ENCODE results near the gene MST1. TPM values are rescaled to one million over a fixed set of nuclear protein-coding genes. Genes with fewer than 3 reads are reported as not detected.
A peak's percentile ranks its signal among the peaks of the same experiment; 100 is the strongest.
"Not testable (repeated sequence)": the region's sequence is repeated elsewhere in the genome, so short reads cannot be mapped to it uniquely, and the experiment has no call there.

The MST1 gene
- total RNA-seq, 1 donor from 2014 or later, result 8.2 TPM

DNA sequence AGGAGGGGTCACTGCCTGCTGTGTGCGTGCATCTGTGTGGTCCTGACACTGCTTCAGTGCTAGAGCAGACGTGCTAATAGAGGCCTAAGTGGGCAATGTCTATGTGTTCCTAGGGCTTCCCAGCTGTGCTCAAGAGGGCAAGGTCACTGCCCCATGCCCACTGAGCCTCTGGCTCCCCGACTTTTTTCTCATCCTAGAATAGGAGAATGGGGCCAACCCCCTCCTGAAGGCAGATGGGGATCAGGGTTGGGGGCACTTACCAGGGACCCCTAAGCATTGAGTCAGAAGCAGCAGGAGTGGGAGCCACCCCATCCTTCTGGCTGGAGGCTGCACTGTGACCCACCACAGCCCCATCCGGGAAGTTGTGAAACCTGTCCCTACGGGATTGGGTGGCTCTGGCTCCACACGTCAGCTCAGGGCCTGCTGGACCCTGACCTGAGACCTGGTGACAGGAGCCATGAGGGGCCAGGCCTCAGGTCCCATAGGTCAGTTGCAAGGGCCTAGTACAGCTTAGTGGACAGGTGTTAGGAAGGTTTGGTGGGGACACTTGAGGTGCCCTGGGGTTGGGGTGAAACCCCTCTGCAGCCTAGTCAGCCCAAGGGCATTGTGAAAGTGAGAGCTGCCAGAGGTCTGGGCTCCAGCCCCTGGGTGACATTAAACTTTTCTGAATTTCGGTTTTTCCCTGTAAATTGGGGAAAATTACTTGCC is 782 bp downstream of the MST1 start:
- H3K36me3 Mint-ChIP-seq (ENCODE audit: low read depth); H3K27me3 Mint-ChIP-seq (ENCODE audit: insufficient read depth); DNase-seq (ENCODE audit: low spot score); H3K9me3 Mint-ChIP-seq: not testable (repeated sequence)
- intact Hi-C loops (cut with micrococcal nuclease), result loop anchor here (1.0 to 5.0 kb wide), 4 partner anchors 14 to 596 kb away; partner anchors contain the start of genes AMIGO3, APEH, QRICH1 and TRAIP
- peaks cover 21% of the 10 kb centered on the region for H3K4me1 Mint-ChIP-seq (ENCODE audit: low read depth)
- H3K4me3 Mint-ChIP-seq, result peak overlapping the region; percentile 97
- H3K27ac Mint-ChIP-seq, result peak overlapping the region; percentile 91

DNA sequence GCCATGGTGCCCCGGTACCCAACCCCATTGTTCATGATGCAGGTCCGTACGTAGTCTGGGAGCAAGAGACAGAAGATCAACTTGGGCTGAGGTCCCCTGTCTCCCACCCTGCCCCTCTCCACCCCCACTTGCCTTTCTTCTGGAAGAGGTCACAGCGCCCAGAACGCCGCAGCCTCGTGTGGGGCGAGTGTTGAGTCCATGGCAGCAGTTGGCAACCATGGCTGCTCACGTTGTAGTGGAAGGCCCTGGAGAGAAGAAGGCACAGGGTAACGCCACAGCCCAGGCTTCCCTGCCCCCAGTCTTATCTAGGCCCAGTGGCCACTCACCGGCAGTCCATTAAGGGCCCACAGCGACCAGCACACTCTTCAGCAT is 1.9 kb downstream of the MST1 start:
- not testable (repeated sequence) for DNase-seq (ENCODE audit: low spot score); H3K27ac Mint-ChIP-seq; H3K27me3 Mint-ChIP-seq (ENCODE audit: insufficient read depth); H3K36me3 Mint-ChIP-seq (ENCODE audit: low read depth); H3K9me3 Mint-ChIP-seq
- intact Hi-C loops (cut with micrococcal nuclease), result loop anchor here (5.0 kb wide), 1 partner anchor 595 kb away; the partner anchor contains the start of gene QRICH1
- peak overlapping the region; percentile 11 for H3K4me3 Mint-ChIP-seq
- H3K4me1 Mint-ChIP-seq (ENCODE audit: low read depth), result peaks cover 21% of the 10 kb centered on the region

DNA sequence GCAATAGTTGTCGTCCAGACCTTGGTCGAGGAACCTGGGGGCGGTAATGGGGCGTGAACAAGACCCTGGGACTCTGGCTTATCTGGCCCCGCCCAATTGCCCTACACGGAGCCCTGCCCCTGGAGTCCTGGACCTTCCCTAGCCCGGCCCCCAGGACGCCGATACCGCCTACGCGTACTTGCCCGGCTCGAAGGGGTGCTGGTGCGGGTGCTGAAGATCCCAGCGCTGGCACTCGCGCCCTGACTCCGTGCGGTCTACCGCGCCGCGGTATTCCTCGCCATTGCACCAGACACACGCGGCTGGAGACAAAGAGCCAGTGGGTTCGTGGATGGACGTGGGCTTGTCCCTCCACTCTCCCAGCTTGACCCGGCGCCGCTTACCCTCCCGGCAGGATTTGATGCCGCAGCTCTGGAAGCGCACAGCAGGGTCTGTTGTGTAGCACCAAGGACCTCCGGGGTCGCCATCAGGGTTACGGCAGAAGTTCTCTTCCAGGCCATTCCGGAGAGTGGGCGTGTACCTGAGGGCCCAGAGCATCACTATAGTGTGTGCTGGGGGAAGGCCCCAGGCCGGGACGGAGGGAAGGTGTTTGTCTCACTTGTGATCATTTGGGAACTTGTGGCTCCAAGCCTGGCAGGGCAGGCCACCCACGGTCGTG is 2.4 kb downstream of the MST1 start:
- H3K27ac Mint-ChIP-seq; H3K9me3 Mint-ChIP-seq; H3K36me3 Mint-ChIP-seq (ENCODE audit: low read depth); H3K4me3 Mint-ChIP-seq; DNase-seq (ENCODE audit: low spot score); H3K27me3 Mint-ChIP-seq (ENCODE audit: insufficient read depth): not testable (repeated sequence)
- intact Hi-C loops (cut with micrococcal nuclease), result loop anchor here (5.0 kb wide), 1 partner anchor 595 kb away; the partner anchor contains the start of gene QRICH1
- H3K4me1 Mint-ChIP-seq (ENCODE audit: low read depth), result peaks cover 21% of the 10 kb centered on the region

DNA sequence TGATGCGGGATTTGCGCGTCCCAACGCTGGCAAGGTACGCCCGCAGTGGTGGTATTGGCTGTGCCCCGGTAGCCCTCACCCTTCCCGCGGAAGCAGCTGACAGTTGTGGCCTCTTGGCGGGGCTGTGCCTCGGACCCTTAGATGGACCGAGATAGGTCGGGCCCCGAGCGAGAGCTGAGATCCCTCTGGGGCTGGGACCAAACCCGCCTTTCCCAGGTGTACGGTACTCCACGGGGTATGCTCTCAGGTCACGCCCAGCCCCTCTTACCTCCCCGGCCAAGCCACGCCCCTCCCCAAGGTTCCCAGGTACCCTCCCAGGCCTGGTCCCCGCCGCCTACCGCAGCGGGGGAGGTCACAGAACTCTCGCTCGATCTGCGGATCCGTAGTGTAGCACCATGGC is 2.9 kb downstream of the MST1 start:
- not testable (repeated sequence) for H3K36me3 Mint-ChIP-seq (ENCODE audit: low read depth); H3K27ac Mint-ChIP-seq; H3K9me3 Mint-ChIP-seq; DNase-seq (ENCODE audit: low spot score); H3K4me3 Mint-ChIP-seq; H3K27me3 Mint-ChIP-seq (ENCODE audit: insufficient read depth)
- intact Hi-C loops (cut with micrococcal nuclease), result loop anchor here (5.0 kb wide), 1 partner anchor 594 kb away; the partner anchor contains the start of gene QRICH1
- peaks cover 21% of the 10 kb centered on the region for H3K4me1 Mint-ChIP-seq (ENCODE audit: low read depth)

DNA sequence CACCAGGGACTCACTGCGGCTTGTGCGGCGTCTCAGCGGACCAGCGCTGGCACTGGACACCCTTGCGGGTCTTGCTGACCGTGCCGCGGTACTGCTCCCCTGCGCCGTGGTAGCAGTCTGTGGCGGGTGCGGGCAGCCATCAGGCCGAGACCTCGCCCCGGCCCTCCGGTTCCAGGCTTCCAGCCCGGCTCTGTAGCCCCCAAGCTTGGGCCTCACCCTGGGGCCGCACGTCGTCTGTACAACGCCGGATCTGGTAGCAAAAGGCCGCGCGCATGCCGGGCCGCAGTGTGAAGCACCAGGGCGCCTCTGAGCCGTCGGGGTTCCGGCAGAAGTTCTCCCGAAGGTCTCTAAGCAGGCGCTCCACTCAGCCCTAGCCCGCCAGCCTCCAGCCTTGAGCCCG is 3.4 kb downstream of the MST1 start:
- H3K27ac Mint-ChIP-seq; H3K27me3 Mint-ChIP-seq (ENCODE audit: insufficient read depth); H3K4me3 Mint-ChIP-seq; DNase-seq (ENCODE audit: low spot score); H3K36me3 Mint-ChIP-seq (ENCODE audit: low read depth); H3K9me3 Mint-ChIP-seq: not testable (repeated sequence)
- H3K4me1 Mint-ChIP-seq (ENCODE audit: low read depth), result peaks cover 17% of the 10 kb centered on the region
- intact Hi-C loops (cut with micrococcal nuclease), result loop anchor here (5.0 kb wide), 1 partner anchor 594 kb away; the partner anchor contains the start of gene QRICH1

DNA sequence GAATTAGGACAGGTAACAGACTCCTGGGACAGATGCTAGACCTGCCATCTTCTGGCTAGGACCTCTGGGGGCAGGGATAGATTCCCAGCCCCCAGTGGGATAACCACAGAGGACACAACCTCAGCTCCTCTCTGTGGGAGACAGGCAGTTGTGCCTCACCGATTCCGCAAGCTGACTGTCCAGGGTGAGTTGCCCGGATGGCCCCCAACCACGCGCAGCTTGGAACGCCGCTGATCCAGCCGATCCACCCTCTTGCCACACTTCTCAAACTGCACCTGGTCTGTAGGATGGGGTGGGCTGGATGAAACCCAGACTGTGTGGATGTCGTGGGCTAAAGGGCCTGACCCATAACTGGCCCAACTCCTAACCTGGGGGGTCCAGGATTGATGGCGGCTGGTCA is 4.2 kb downstream of the MST1 start:
- H3K4me3 Mint-ChIP-seq; H3K4me1 Mint-ChIP-seq (ENCODE audit: low read depth): not testable (repeated sequence)
- intact Hi-C loops (cut with micrococcal nuclease), result loop anchor here (5.0 kb wide), 1 partner anchor 593 kb away; the partner anchor contains the start of gene QRICH1

DNA sequence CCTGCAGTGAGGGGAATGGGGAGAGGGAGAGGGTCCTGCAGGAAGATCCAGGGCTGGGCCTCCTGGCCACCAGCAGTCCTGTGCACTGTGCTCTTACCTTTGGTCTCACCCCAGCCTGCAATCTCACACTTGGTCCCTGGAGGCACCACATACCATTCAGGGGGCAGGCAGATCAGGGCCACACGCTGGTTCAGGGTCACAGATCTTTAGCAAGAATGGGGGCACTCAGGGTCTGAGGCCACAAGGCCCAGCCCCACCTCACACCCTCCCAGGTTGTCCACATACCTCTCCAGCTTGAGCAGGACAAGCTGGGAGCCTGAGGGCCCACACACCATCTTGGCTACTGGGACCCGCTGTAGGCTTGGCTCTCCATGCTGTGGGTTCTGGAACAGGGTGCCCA is 4.8 kb downstream of the MST1 start:
- peaks cover 14% of the 10 kb centered on the region for H3K36me3 Mint-ChIP-seq (ENCODE audit: low read depth)
- H3K27me3 Mint-ChIP-seq (ENCODE audit: insufficient read depth); H3K27ac Mint-ChIP-seq; H3K4me1 Mint-ChIP-seq (ENCODE audit: low read depth); DNase-seq (ENCODE audit: low spot score); H3K9me3 Mint-ChIP-seq; H3K4me3 Mint-ChIP-seq; intact Hi-C loops (cut with micrococcal nuclease): not testable (repeated sequence)

More for the DNA sequence above, 4.2 kb downstream of the MST1 start:
- not testable (repeated sequence) for DNase-seq (ENCODE audit: low spot score); H3K9me3 Mint-ChIP-seq; H3K27ac Mint-ChIP-seq; H3K27me3 Mint-ChIP-seq (ENCODE audit: insufficient read depth); H3K36me3 Mint-ChIP-seq (ENCODE audit: low read depth)

DNA sequence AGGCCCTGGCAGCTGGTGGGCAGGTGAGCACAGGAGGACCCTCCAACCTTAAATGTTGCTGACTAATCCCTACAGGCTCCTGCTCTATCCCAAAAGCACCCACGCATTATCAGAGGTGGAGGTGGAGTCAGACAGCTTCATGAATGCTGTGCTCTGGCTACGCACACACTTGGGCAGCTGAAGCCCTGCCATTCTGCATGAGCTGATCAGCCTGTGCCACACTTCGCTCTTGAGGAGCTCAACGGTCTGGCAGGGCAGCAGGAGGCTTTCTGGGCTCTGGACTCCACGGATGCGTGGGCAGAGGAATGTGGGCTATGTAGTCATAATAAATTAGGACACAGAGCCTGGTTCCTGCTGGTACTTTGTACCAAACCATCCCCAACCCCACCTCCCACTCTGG is 6.1 kb downstream of the MST1 start:
- no peak for DNase-seq (ENCODE audit: low spot score)
- Mint-ChIP-seq H3K27ac (no peak overlapping the region), H3K9me3 (no peaks in the 10 kb centered on the region), H3K4me1 (ENCODE audit: low read depth) (no peaks in the 10 kb centered on the region), H3K4me3 (no peak overlapping the region), H3K27me3 (ENCODE audit: insufficient read depth) (peaks cover 2% of the 10 kb centered on the region), H3K36me3 (ENCODE audit: low read depth) (peaks cover 16% of the 10 kb centered on the region)
- intact Hi-C loops (cut with micrococcal nuclease), result no loop called here

DNA sequence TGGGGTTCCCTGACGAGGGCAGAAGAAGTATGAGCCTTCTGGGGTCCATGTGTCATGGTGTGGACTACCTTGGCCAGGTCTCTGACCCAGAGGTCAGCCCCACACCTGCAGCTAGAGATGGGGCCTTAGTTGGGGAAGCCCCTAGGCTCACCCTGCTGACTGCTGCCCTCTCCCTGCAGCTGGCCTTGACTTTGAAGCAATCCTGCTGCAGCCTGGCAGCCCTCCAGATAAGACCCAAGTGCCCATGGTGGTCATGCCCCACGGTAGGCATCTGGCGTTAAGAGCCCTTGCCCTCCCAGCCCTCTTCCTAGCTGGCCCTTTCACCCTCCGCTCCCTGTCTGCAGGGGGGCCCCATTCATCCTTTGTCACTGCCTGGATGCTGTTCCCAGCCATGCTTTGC is 7.7 kb downstream of the MST1 start:
- Mint-ChIP-seq H3K4me3 (no peak overlapping the region), H3K27ac (no peak overlapping the region), H3K36me3 (ENCODE audit: low read depth) (peaks cover 24% of the 10 kb centered on the region), H3K4me1 (ENCODE audit: low read depth) (no peaks in the 10 kb centered on the region), H3K27me3 (ENCODE audit: insufficient read depth) (peaks cover 2% of the 10 kb centered on the region), H3K9me3 (no peaks in the 10 kb centered on the region)
- intact Hi-C loops (cut with micrococcal nuclease), result no loop called here
- no peak for DNase-seq (ENCODE audit: low spot score)

DNA sequence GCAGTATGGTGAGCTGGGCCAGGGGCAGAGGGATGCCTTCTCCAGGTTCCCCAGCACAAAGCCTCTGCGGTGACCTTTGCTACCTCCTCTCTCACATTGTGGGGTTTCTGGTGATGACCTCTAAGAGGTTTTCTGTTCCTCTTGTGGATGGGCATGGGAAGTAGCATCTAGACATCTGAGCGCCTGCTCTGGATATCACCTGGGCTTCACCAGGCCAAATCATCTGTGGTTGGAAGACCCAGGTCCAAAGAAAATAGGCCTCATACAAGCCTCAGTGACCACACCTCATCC is 8.1 kb downstream of the MST1 start:
- Mint-ChIP-seq H3K36me3 (ENCODE audit: low read depth) (peaks cover 25% of the 10 kb centered on the region), H3K9me3 (no peaks in the 10 kb centered on the region), H3K27me3 (ENCODE audit: insufficient read depth) (peaks cover 2% of the 10 kb centered on the region), H3K4me3 (no peak overlapping the region), H3K27ac (no peak overlapping the region), H3K4me1 (ENCODE audit: low read depth) (no peaks in the 10 kb centered on the region)
- intact Hi-C loops (cut with micrococcal nuclease), result no loop called here
- DNase-seq (ENCODE audit: low spot score), result no peak

DNA sequence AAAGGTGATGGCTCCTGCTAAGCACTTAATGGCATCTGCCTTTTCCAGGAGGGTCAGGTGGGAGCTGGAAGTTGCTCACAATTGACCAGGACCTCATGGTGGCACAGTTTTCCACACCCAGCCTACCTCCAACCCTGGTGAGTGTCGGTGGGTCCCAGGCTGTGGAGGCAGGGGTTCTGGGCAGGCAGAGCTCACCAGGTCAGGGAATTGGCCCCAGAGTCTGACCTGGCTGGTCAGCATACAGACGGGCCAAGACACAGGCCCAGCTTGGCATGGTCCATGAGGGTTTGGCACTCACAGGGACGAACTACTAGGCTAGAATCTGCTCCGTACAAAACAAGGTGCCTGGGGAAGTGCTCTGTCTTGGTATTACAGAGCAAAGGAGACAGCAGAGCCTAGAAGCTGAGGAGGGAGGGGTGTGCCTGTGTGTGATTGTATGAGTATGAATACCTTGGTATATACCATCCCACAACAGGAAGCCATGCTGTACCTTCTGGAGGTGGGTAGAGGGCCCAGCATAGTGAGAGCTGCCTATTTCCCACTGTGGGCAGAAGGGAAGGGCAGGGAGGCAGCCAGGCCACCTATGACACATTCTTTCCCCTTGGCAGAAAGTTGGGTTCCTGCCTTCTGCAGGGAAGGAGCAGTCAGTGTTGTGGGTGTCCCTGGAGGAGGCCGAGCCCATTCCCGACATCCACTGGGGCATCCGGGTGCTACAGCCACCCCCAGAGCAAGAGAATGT is 8.6 kb downstream of the MST1 start:
- intact Hi-C loops (cut with micrococcal nuclease), result no loop called here
- Mint-ChIP-seq H3K36me3 (ENCODE audit: low read depth) (peaks cover 28% of the 10 kb centered on the region), H3K4me1 (ENCODE audit: low read depth) (no peaks in the 10 kb centered on the region)

DNA sequence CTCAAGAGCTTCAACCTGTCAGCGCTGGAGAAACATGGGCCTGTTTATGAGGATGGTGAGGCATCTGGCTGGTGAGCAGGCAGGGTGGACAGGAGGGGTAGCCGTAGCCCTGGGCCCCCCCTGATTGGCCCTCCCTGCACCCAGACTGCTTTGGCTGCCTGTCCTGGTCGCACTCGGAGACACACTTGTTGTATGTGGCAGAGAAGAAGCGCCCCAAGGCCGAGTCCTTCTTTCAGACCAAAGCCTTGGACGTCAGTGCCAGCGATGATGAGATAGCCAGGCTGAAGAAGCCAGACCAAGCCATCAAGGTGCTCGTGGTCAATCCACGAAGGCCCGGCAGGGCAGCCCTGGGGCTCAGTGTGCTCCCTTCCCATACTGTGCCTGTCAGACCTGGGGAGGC is 13.4 kb downstream of the MST1 start:
- Mint-ChIP-seq H3K36me3 (ENCODE audit: low read depth) (peaks cover 22% of the 10 kb centered on the region), H3K4me1 (ENCODE audit: low read depth) (peaks cover 19% of the 10 kb centered on the region), H3K9me3 (no peaks in the 10 kb centered on the region), H3K4me3 (no peak overlapping the region), H3K27ac (no peak overlapping the region), H3K27me3 (ENCODE audit: insufficient read depth) (no peaks in the 10 kb centered on the region)
- intact Hi-C loops (cut with micrococcal nuclease), result loop anchor here (2.0 kb wide), 1 partner anchor 1119 kb away; the partner anchor contains the start of gene PFKFB4
- DNase-seq (ENCODE audit: low spot score), result no peak

More for the DNA sequence above, 8.6 kb downstream of the MST1 start:
- H3K27me3 Mint-ChIP-seq (ENCODE audit: insufficient read depth), result peaks cover 2% of the 10 kb centered on the region
- no peak for DNase-seq (ENCODE audit: low spot score)
- H3K9me3 Mint-ChIP-seq, result no peaks in the 10 kb centered on the region
- no peak overlapping the region for H3K27ac Mint-ChIP-seq
- no peak overlapping the region for H3K4me3 Mint-ChIP-seq

DNA sequence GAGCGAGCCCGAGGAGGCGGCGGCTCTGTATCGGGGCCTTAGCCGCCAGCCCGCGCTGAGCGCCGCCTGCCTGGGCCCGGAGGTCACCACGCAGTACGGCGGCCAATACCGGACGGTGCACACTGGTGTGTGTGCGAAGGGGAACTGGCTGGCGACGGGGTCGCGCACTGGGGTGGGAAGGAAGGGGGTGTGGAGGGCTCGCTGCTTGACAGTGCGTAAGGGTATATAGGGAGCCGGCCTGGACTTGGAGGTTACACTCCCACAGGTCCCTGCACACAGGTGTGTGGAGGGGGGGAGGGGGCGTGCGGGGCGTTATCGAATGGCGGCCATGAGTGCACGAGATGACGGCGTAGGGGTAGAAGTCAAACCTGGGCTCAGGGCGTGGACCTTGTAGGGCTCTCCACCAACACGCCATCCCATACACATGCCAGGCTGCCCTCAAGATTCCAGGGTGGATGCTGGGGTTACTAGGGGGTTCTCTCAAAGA is 14.7 kb downstream of the MST1 start:
- H3K27me3 Mint-ChIP-seq (ENCODE audit: insufficient read depth), result no peaks in the 10 kb centered on the region
- DNase-seq (ENCODE audit: low spot score), result no peak
- no peaks in the 10 kb centered on the region for H3K9me3 Mint-ChIP-seq
- intact Hi-C loops (cut with micrococcal nuclease), result loop anchor here (1.0 to 5.0 kb wide), 10 partner anchors 15 to 1118 kb away; partner anchors contain the start of genes AMIGO3, DAG1, GMPPB and GNAI2
- peaks cover 17% of the 10 kb centered on the region for H3K36me3 Mint-ChIP-seq (ENCODE audit: low read depth)
- no peak overlapping the region for H3K27ac Mint-ChIP-seq
- peak overlapping the region; percentile 87 for H3K4me3 Mint-ChIP-seq
- peaks cover 19% of the 10 kb centered on the region for H3K4me1 Mint-ChIP-seq (ENCODE audit: low read depth)
